AG04450 (cell line): Measurements from ENCODE around the gene PLA2G4B. TPM values are rescaled to one million over a fixed set of nuclear protein-coding genes. Genes with fewer than 3 reads are reported as not detected.

Experiments used
- CTCF ChIA-PET: fragments of 300-600, 350-600 bp; formaldehyde crosslinking; extraction: SDS; loops from one replicate; lab custom pipeline; 2022; ENCODE audit warnings: antibody characterized with exemption, inconsistent platforms; lab: Charles Lee
- POLR2A ChIA-PET: fragments of 350-600 bp; formaldehyde crosslinking; extraction: SDS; loops from one replicate; lab custom pipeline; 2021; ENCODE audit warnings: antibody characterized with exemption, inconsistent platforms; lab: Yijun Ruan, JAX
- DNase-seq: peaks from one replicate; pipeline ENCODE4 v3.0.0-alpha.2; 2011; ENCODE audit warnings: low read depth, low spot score
- H3K27ac ChIP-seq: one replicate; pipeline ENCODE4 v1.5.1; 2012; ENCODE audit warnings: low read depth, low read length, control low read depth
- H3K27me3 ChIP-seq: one replicate; pipeline ENCODE4 v1.6.0; 2012; ENCODE audit warnings: low read length; ENCODE audit not compliant: control insufficient read depth, insufficient read depth
- H3K4me3 ChIP-seq: 2 replicates; pipeline ENCODE4 v1.5.1; 2011; ENCODE audit warnings: mild to moderate bottlenecking, low read depth, low read length, control low read depth
- H3K9me3 ChIP-seq: 2 replicates; pipeline ENCODE4 v1.5.1; 2012; ENCODE audit warnings: low read length; ENCODE audit not compliant: control insufficient read depth, insufficient read depth
- polyA plus RNA-seq: library from polyadenylated mRNA; depleted of rRNA; stranded (reverse); fragments of >200 nt; gene quantifications from 2 replicates; pipeline ENCODE4 v1.2.3, GENCODE V29; 2011
- TF ChIP-seq, protein P1 (sequence below): IDR thresholded peaks from 2 replicates; pipeline ENCODE4 v1.5.1; 2011; ENCODE audit warnings: low read depth, low read length, control low read depth, inconsistent platforms

The PLA2G4B gene
- polyA plus RNA-seq, 1 experiment: 1.3 TPM

DNA sequence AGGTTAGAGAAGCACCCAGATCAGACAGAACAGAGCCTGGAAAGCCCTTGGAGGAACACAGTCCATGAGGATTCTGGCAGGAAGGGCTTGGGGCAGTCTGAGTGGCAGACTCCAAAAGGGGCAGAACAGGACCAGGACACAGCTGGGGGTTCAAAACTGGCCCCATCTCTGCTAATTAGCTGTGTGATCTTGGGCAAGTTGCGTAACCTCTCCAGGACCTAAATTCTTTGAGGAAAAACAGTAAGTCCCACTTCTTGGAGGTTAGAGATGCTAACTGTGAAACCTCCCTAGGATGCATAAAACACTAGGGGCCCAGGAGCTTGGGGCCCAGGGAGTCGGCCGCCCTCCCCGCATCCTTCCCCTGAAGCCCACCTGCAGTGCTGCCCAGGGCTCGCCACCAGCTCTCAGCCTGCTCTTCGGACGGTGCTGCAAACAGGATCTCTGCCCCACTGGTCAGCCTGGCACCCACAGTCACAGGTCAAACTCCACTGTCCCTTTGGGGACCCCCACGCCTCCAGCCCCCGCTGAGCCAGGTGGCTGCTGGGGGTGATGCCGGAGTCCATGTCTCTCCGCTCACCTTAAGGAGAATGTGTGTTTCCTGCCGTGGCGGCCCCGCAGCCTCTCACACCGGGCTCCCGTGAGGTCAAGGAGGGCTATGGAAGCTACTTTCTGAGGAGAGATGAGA, 12.0 kb downstream of the PLA2G4B start:
- TF ChIP-seq, protein P1, sequence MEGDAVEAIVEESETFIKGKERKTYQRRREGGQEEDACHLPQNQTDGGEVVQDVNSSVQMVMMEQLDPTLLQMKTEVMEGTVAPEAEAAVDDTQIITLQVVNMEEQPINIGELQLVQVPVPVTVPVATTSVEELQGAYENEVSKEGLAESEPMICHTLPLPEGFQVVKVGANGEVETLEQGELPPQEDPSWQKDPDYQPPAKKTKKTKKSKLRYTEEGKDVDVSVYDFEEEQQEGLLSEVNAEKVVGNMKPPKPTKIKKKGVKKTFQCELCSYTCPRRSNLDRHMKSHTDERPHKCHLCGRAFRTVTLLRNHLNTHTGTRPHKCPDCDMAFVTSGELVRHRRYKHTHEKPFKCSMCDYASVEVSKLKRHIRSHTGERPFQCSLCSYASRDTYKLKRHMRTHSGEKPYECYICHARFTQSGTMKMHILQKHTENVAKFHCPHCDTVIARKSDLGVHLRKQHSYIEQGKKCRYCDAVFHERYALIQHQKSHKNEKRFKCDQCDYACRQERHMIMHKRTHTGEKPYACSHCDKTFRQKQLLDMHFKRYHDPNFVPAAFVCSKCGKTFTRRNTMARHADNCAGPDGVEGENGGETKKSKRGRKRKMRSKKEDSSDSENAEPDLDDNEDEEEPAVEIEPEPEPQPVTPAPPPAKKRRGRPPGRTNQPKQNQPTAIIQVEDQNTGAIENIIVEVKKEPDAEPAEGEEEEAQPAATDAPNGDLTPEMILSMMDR: no peak
- CTCF ChIA-PET: interaction anchor here (0.7 to 1.9 kb wide), 2 partner anchors 54 to 515 kb away, joined by 4 to 8 read pairs; no protein-coding TSS in a partner anchor
- Histone ChIP-seq H3K27ac (no peak overlapping the region), H3K9me3 (no peaks in the 10 kb centered on the region; the same call in 1 of the 2 replicates), H3K27me3 (peaks cover 11% of the 10 kb centered on the region), H3K4me3 (no peak overlapping the region)
- DNase-seq: no peak
- POLR2A ChIA-PET: interaction anchor here (0.6 kb wide), 1 partner anchor 11 kb away, joined by 3 read pairs; no protein-coding TSS in a partner anchor

DNA sequence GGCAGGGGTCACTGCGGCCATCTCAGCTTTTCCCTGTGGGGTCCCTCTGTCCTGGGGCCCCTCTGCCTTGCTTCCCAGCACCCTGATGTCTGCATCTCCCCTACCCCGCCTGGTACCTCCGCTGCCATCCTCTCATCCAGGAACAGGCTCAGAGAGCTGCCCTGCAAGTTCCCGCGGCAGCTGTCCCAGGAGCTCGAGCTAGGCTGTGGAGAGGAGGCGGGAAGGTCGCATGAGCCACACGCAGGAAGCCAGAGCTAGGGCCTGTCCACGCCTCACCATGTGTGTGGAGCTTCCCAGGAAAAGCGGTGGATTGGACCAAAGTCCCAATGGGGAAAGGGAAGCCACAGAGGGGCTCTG, 12.5 kb downstream of the PLA2G4B start:
- ChIA-PET CTCF (interaction anchor here (0.7 to 1.9 kb wide), 2 partner anchors 54 to 515 kb away, joined by 4 to 8 read pairs; no protein-coding TSS in a partner anchor), POLR2A (interaction anchor here (0.6 kb wide), 1 partner anchor 10 kb away, joined by 3 read pairs; no protein-coding TSS in a partner anchor)

DNA sequence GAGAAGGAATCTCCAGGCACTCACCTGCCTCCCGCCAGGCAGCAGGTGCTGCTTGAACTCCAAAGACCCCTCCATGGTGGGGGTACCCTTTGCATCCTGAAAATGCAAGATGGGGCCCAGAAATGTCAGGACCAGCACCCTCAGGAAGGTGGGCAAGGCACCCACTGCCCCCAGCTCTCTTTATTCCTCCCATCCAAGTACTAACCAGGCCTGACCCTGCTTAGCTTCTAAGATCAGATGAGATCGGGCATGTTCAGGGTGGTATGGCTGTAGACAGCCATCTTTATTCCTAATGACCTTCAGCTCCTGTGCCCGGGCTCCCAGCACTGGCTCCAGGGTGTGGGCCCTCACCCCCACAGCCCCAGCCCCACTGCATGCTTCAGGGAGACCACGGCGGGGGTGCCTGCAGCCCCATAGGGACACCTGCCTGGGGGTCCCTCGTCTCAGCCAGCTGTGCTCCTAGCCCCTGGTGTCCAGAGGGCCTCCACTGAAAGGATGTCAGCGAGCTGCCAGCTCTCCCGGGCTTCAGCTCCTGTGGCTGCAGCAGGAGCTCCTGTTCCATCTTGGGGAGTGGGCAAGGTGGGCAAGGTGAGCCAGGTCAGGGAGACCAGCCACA, 13.2 kb downstream of the PLA2G4B start:
- no peak for DNase-seq

More for the DNA sequence above, 12.5 kb downstream of the PLA2G4B start:
- Histone ChIP-seq H3K27me3 (peaks cover 11% of the 10 kb centered on the region), H3K9me3 (no peaks in the 10 kb centered on the region; the same call in 1 of the 2 replicates), H3K4me3 (no peak overlapping the region), H3K27ac (no peak overlapping the region)
- TF ChIP-seq, protein P1: no peak
- no peak for DNase-seq

DNA sequence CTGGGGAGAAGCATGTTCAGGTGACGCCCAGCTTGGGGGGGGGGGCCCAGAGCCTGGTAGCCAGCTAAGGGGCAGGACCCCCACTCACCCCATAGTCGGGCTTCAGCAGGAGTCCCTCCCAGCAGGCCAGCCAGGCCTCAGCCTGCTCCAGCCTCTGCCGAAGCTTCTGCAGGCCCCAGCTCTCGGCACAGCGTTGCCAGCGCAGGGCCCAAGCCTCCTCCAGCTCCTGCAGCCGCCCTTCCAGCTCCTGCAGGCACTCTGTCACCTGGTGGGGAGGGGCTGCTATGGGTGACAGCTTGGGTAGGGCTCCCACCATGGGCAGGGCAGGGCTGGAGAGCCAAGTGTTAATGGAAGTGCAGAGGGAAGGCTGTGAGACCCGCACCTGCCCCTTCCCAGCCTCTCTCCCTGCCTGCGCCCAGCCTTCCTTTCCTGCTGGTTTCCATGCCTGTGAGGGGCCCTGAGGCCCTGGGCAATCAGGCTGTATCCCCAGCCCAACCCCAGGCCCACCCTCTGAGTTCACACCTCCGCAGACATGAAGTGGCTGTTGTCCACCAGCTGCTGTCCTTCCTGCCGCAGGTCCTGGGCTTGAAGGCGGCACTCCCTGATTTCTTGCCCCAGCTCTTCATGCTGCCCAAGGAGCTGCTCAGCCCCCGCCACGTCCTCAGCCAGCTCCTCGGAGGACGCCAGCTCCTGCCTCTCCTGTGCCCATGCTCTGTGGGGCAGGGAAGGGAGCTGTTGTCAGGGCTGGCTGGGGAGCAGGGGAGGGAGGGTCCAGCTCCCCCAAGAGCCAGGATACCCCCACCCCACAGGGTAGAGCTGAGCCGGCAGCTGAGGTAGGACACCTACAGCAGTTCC, 14.3 kb downstream of the PLA2G4B start:
- ChIA-PET POLR2A (interaction anchor here (0.7 to 1.4 kb wide), 2 partner anchors 15 to 127 kb away, joined by 3 to 4 read pairs; no protein-coding TSS in a partner anchor), CTCF (interaction anchor here (0.8 kb wide), 1 partner anchor 52 kb away, joined by 3 read pairs; no protein-coding TSS in a partner anchor)
- Histone ChIP-seq H3K27ac (no peak overlapping the region), H3K27me3 (peaks cover 11% of the 10 kb centered on the region), H3K9me3 (no peaks in the 10 kb centered on the region; the same call in 1 of the 2 replicates), H3K4me3 (no peak overlapping the region)
- TF ChIP-seq, protein P1: no peak
- DNase-seq: no peak

More for the DNA sequence above, 13.2 kb downstream of the PLA2G4B start:
- no peaks in the 10 kb centered on the region; the same call in 1 of the 2 replicates for H3K9me3 ChIP-seq
- no peak overlapping the region for H3K4me3 ChIP-seq
- no peak overlapping the region for H3K27ac ChIP-seq
- POLR2A ChIA-PET: interaction anchor here (0.8 to 1.4 kb wide), 2 partner anchors 10 to 16 kb away, joined by 3 to 4 read pairs; no protein-coding TSS in a partner anchor
- CTCF ChIA-PET: interaction anchor here (0.7 to 1.9 kb wide), 2 partner anchors 53 to 516 kb away, joined by 4 to 8 read pairs; no protein-coding TSS in a partner anchor
- TF ChIP-seq, protein P1: no peak
- H3K27me3 ChIP-seq: peaks cover 11% of the 10 kb centered on the region
